Gastrocnemius medialis (tissue), 4 donors: ENCODE data around the gene ZMYND11. TPM values are rescaled to one million over a fixed set of nuclear protein-coding genes. Genes with fewer than 3 reads are reported as not detected.

ENCODE experiments used
- ATAC-seq, 2 donors: fragments of 150-250 bp; one replicate each; pipeline ENCODE4 v1.9.1; 2016
- DNase-seq, 2 donors: peaks; one replicate each; pipeline ENCODE4 v3.0.0-alpha.2; 2019
- H3K27ac ChIP-seq, 4 donors: fragments of 200-600 bp; sonication (generic); 1 replicate in 1 of 4; 2 replicates in 3 of 4; pipeline ENCODE4 v1.5.1; 2016 to 2018; ENCODE audit warnings: mild to moderate bottlenecking in 2 of 4, moderate library complexity in 1 of 4
- H3K27me3 ChIP-seq, 3 donors: fragments of 200-600 bp; sonication (generic) in 2 of 3; 1 replicate in 1 of 3; 2 replicates in 2 of 3; pipeline versions ENCODE4 v1.5.1 to v1.6.0; 2016 to 2019; ENCODE audit warnings: mild to moderate bottlenecking in 1 of 3, moderate library complexity in 1 of 3
- H3K36me3 ChIP-seq, 2 donors: fragments of 200-600 bp; sonication (generic) in 1 of 2; one replicate each; pipeline ENCODE4 v1.5.1; 2017 to 2018
- H3K4me1 ChIP-seq, 2 donors: fragments of 200-600 bp; sonication (generic) in 1 of 2; one replicate each; pipeline ENCODE4 v1.5.1; 2016 to 2017; ENCODE audit warnings: mild to moderate bottlenecking in 2 of 2
- H3K4me3 ChIP-seq, 4 donors: fragments of 200-600 bp; sonication (generic) in 3 of 4; 1 replicate in 1 of 4; 2 replicates in 3 of 4; pipeline ENCODE4 v1.5.1; 2016 to 2019; ENCODE audit warnings: mild to moderate bottlenecking in 2 of 4
- H3K9me3 ChIP-seq, 3 donors: fragments of 200-600 bp; sonication (generic) in 2 of 3; 1 replicate in 1 of 3; 2 replicates in 2 of 3; pipeline ENCODE4 v1.5.1; 2016 to 2019
- CTCF ChIP-seq, 5 experiments: fragments of 450-650 bp in 3 of 5; fragments of 200-600 bp in 2 of 5; sonication (generic) in 2 of 5; IDR thresholded peaks in 4 of 5; conservative IDR thresholded peaks in 1 of 5; 1 replicate in 4 of 5; 2 replicates in 1 of 5; pipeline ENCODE4 v1.5.1; 2016 to 2019; ENCODE audit warnings: antibody characterized with exemption in 5 of 5, mild to moderate bottlenecking in 3 of 5, moderate library complexity in 3 of 5
- POLR2A ChIP-seq, 2 donors: fragments of 450-650 bp; IDR thresholded peaks; one replicate each; pipeline ENCODE4 v1.6.1; 2017; ENCODE audit warnings: antibody characterized with exemption in 2 of 2, mild to moderate bottlenecking in 2 of 2, moderate library complexity in 2 of 2
- in situ Hi-C, 4 donors: fragments of 200-750 bp; cut with MboI; loops; one replicate each; pipeline versions ENCODE4 v1.15.0 to v1.8.0; 2017; ENCODE audit warnings: low sequenced_read_pairs in 4 of 4
- intact Hi-C: fragments of 100-400 bp; cut with DNase I; formaldehyde crosslinking; loops from one replicate; pipeline ENCODE4 v1.15.1; 2023; ENCODE audit warnings: low total_unique reads
- total RNA-seq, 4 donors: library from RNA; depleted of rRNA; stranded (reverse); fragments of >200 nt; gene quantifications; one replicate each; pipeline versions ENCODE4 v1.1.0 to v1.2.3, GENCODE V29; 2016

Gene ZMYND11
- total RNA-seq, 4 donors from 2014 or later = 58.3 to 78.0 (median 65.2) TPM

- H3K27ac ChIP-seq = no peak overlapping the region
- H3K36me3 ChIP-seq = peaks cover 0 to 31% of the 10 kb centered on the region in 2 donors
- H3K9me3 ChIP-seq = no peaks in the 10 kb centered on the region
- no peak for DNase-seq
- H3K4me1 ChIP-seq = no peaks in the 10 kb centered on the region
- intact Hi-C loops (no loop called here), in situ Hi-C loops (no loop called here)
- H3K27me3 ChIP-seq = no peaks in the 10 kb centered on the region
- ATAC-seq = no peak
- no peak for TF ChIP-seq POLR2A (IDR thresholded peaks at IDR 0.05)
- TF ChIP-seq CTCF (IDR thresholded peaks at IDR 0.05 in 4 of 5, conservative IDR thresholded peaks at IDR 0.05 in 1 of 5) = no peak
- H3K4me3 ChIP-seq = no peak overlapping the region
Observed at GRCh38 chr10:285216-285615, 150.0 kb downstream of the ZMYND11 start.

DNA sequence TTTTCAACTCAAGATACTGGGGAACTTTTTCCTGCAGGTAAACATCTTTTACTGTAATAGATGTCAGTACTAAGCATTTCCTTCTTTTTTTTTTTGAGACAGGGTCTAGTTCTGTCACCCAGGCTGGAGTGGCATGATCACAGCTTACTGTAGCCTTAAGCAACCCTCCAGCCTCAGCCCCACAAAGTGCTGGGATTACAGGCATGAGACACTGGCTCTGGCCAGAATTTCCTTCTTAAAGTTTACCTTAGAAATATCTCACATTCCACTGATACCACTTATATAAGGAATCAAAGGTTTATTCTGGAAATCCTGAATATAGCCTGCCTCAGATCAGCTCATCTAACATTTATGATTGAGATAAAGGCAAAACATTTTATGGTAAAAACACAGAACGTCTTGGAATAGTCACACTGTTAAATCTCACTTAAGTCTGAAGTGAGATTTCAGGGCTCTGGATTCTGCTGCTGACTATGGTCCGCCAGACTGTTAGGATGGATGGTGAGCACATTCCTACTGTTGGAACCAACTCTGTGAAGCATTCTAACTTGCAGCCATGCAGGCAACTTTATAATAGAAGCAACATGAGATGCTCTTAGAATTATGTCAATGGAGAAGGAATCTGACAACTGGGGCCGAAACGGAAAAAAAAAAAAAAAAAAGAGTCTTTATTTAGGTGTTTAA is 151.9 kb downstream of the ZMYND11 start:
- TF ChIP-seq POLR2A (IDR thresholded peaks at IDR 0.05) = no peak
- no peak for TF ChIP-seq CTCF (IDR thresholded peaks at IDR 0.05 in 4 of 5, conservative IDR thresholded peaks at IDR 0.05 in 1 of 5)
- intact Hi-C loops (no loop called here), in situ Hi-C loops (no loop called here)
- Histone ChIP-seq H3K4me1 (no peaks in the 10 kb centered on the region), H3K27me3 (no peaks in the 10 kb centered on the region), H3K36me3 (peaks cover 0 to 18% of the 10 kb centered on the region in 2 donors), H3K9me3 (no peaks in the 10 kb centered on the region), H3K4me3 (no peak overlapping the region), H3K27ac (no peak overlapping the region)
- DNase-seq = no peak
- ATAC-seq = no peak

DNA sequence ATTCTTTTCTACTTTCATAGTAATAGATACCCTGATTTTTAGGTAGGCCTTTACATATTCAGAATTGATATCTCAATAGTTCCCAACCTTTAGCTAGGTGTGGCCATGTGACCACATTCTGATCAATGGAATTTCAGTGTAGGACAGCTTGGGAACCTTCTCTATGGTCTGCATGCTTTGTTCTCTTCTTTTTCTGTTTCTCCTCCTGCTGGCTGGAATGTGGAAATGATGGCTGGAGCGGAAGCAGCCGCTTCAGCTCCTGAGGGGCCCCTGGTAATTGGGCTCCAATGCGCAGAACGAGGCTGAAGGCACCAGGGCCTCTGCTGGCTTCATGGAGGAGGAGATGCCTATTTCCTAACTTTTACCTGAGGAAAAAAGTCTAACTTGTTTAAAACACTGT is 152.6 kb downstream of the ZMYND11 start:
- in situ Hi-C loops (no loop called here), intact Hi-C loops (no loop called here)
- DNase-seq (no peak), ATAC-seq (no peak)
- Histone ChIP-seq H3K27ac (no peak overlapping the region), H3K4me1 (no peaks in the 10 kb centered on the region), H3K36me3 (peaks cover 0 to 18% of the 10 kb centered on the region in 2 donors), H3K4me3 (no peak overlapping the region), H3K9me3 (no peaks in the 10 kb centered on the region), H3K27me3 (no peaks in the 10 kb centered on the region)
- TF ChIP-seq POLR2A (IDR thresholded peaks at IDR 0.05) (no peak), CTCF (IDR thresholded peaks at IDR 0.05 in 4 of 5, conservative IDR thresholded peaks at IDR 0.05 in 1 of 5) (no peak)

- intact Hi-C loops = no loop called here
- H3K27me3 ChIP-seq = no peaks in the 10 kb centered on the region
- ATAC-seq = no peak
- in situ Hi-C loops = no loop called here
- DNase-seq = no peak
- H3K9me3 ChIP-seq = no peaks in the 10 kb centered on the region
- H3K4me1 ChIP-seq = no peaks in the 10 kb centered on the region
- TF ChIP-seq CTCF (IDR thresholded peaks at IDR 0.05 in 4 of 5, conservative IDR thresholded peaks at IDR 0.05 in 1 of 5) (no peak), POLR2A (IDR thresholded peaks at IDR 0.05) (no peak)
- peaks cover 0 to 18% of the 10 kb centered on the region in 2 donors for H3K36me3 ChIP-seq
- H3K4me3 ChIP-seq = no peak overlapping the region
- H3K27ac ChIP-seq = no peak overlapping the region
Observed at GRCh38 chr10:288316-289200, 153.3 kb downstream of the ZMYND11 start.
